ENCODE data around the gene XBP1.

- TF ChIP-seq POLR2AphosphoS5 (IDR thresholded peaks at IDR 0.05; ENCODE audit: borderline replicate concordance, low read depth, low read length) (no peak), EZH2 (IDR thresholded peaks at IDR 0.05) (no peak), FOXP2 (optimal IDR thresholded peaks at IDR 0.05; ENCODE audit: control extremely low read depth, extremely low read length, insufficient read depth) (no peak)
Observed at GRCh38 chr22:28759861-28760560, 40.4 kb downstream of the XBP1 start.
